GM11168 (cell line): ENCODE data around the gene ZDHHC1.

Experiments used
- in situ Hi-C: fragments of 300-500 bp; cut with MboI; formaldehyde crosslinking; loops from one replicate; pipeline ENCODE4 v1.12.0; 2022; ENCODE audit warnings: low sequenced_read_pairs; ENCODE audit not compliant: unreplicated experiment

The ZDHHC1 gene

DNA sequence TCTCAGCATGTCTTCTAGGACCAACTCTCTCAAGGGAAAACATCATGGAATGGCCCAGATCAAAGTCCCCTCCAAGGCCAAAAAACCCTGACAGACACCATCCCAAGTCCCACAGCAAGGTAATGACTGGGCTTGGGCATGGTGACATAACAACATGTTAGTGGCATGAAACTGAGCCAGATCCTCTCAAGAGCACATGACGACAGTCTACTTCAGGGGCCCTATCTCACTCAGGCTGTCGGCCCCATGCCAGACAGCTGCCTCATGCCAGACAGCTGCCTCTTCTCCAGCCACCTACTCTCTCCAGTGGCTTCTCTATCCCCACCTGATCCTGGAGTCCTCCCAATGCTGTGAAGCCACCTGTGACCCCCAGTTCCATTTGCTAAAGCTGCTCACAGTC is 33.1 kb upstream of the ZDHHC1 start:
- in situ Hi-C loops = no loop called here

- in situ Hi-C loops = no loop called here
These were observed 32.3 kb upstream of the ZDHHC1 start for GRCh38 chr16:67448580-67448979.

- in situ Hi-C loops = no loop called here
These were observed 31.3 kb upstream of the ZDHHC1 start for GRCh38 chr16:67447508-67448076.

GRCh38 chr16:67446968-67447507 is 30.8 kb upstream of the ZDHHC1 start:
- in situ Hi-C loops = no loop called here

DNA sequence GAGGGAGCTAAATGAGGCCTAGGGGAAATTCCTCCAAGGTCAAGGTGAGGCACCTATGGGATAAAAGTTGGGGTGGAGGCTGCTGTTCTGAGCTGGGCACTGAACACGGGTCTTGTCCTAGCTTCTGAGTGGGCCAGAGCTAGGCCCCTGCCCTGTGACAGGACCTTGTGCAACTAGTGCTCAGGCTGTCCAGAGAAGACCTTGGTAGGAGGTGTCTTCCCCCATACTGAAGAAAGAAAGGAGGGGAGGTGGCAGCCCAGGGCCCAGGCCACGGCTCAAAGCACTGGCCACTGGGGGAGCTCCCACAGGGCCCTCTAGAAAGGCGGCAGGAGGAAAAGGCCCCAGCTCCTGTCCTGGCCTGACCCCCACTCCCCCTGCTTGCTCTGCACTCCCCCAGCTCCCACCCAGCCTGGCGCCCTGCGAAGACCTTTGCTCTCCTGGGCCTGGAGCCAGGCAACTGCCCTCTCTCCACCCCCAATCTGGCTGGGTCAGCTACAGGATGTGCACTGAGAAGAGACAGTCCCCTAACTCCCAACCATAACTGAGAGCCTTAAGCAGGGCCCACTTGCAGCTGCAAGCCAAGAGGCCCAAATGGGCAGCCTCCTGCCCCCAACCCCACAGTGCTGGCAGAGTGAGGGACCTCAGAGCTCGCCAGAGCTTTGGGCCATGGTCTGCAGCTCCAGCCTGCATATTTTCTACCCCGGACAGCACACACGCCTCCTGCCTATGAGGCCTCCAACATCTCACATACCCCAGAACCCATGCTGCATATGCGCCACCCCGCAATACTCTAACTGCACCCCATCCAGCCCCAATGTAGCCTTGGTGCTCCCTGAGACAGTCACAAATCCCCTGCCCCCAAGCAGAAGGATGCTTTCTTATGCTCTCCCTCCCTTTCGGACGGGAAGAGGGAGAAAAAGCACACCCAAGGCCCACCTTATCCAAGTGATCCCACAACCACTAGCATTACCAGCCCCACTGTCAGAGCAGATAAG is 29.9 kb upstream of the ZDHHC1 start:
- in situ Hi-C loops = no loop called here

- in situ Hi-C loops = no loop called here
These were observed 29.2 kb upstream of the ZDHHC1 start for GRCh38 chr16:67445441-67445912.

- in situ Hi-C loops = no loop called here
These were observed 28.8 kb upstream of the ZDHHC1 start for GRCh38 chr16:67445126-67445426.

DNA sequence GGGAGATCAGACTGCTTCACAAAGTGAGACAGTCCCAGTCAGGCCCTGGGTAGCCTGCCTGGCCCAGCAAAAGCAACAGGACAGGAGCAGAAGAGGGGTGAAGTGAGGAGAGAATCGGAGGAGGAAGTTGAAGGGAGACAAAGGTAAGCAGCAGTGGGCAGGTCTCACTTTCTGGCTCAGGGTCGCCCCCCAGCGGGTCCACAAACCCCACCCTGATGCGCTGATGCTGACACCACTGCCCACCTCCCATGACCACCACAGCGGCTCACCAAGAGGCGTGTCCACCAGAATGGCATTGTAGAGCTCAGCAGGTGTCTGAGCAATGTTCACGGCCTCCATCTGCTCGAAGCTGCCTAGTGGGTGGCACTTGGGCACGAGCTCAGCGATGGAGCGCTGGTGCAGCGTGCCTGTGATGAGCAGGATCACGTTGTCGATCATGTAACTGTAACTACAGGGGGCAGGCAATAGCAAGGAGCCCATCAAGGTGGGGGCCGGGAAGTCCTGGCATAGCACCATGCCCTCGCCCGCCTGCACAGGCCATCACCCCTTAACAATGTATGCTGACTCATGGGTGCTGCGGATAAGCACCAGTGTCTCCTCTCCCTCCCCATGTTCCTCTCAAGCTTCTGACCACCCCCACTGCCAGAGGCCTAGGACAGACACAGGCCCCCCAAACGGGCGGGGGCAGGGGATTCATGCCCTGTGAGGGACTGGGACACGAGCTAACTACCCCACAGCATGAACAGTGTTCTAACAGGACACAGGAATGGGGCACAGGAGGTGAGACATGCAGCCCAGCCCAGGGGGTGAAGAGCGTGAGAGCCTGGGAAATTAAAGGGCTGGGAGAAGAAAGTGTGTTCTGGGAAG is 28.2 kb upstream of the ZDHHC1 start:
- in situ Hi-C loops = no loop called here

GRCh38 chr16:67443265-67443664 is 27.0 kb upstream of the ZDHHC1 start:
- in situ Hi-C loops = no loop called here

DNA sequence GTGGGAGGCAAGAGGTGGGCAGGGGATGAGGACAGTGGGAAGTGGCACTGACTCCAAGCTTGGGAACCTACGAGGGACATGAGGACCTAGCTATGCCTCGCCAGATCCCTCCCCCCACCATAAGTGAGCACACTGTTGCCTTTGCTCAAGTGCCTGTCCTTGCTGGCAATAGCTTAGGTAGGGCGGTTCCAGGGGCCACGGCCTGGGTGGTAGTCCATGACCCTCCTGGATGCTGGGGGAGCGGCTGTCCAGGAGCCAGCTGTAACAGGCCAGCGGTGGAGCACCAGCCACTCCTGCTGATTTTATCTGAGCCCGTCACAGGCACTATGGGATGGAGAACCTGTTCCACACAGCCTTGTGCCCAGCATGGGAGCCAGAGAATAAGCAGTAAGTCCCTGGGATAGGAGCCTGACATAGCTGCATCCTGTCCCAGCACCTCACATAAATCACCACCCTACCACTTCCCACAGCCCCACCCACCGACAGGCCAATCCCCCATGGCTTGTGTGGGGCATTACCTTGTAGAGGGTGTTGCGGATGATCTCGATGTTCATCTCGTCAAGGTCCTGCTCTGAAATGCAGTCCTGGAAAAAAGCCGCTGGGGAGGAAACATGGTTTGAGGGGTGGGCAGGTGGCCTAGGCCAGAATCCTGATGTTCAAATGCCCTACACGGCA is 26.4 kb upstream of the ZDHHC1 start:
- in situ Hi-C loops = no loop called here

DNA sequence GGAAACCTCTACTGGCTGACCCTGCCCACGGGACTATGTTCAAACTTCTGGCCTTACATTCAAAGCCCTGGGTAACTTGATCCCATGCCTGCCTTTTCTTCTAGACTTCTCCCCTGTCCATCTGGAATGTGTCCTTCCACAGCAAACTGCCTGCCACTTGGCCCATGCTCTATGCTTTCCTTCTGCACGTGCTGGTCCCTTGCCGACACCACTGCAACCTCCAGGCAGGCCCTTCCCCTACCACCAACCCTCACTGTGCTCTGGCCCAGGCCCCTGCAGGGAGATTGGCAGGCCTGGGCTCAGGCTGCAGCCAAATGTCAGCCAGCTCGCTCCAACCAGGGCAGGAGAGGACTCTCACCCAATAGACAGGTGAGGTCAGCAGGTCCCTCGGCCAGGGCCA is 25.6 kb upstream of the ZDHHC1 start:
- in situ Hi-C loops = no loop called here

DNA sequence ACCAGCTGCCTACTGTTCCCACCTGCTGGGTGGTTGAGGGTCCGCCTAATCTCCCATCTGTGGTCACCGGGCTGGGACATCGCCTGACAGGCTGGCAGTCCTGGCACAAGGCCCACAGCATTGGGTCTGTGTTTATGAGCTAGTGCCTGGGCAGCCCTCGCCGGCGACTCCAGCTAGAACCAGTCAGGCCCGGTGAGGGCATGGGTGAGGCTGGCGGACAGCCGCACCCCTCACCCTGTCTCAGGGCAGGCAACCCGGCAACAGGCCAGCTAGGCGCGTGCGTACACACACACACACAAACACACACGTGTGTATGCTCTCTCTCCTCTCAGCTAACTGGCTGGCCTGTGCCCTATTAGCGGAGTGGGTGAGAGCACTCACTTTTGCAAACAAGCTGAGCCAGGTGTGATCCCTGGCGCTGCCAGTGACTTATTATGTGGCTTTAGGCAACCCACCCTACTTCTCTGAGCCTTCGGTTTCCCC is 25.0 kb upstream of the ZDHHC1 start:
- in situ Hi-C loops = no loop called here

GRCh38 chr16:67438824-67439393 is 22.6 kb upstream of the ZDHHC1 start:
- in situ Hi-C loops = no loop called here

GRCh38 chr16:67438098-67438791 is 22.0 kb upstream of the ZDHHC1 start:
- in situ Hi-C loops = no loop called here

- in situ Hi-C loops = no loop called here
These were observed 21.2 kb upstream of the ZDHHC1 start for GRCh38 chr16:67437513-67437912.

GRCh38 chr16:67436640-67437193 is 20.4 kb upstream of the ZDHHC1 start:
- in situ Hi-C loops = no loop called here

GRCh38 chr16:67435758-67436164 is 19.5 kb upstream of the ZDHHC1 start:
- in situ Hi-C loops = no loop called here

GRCh38 chr16:67433131-67433719 is 16.9 kb upstream of the ZDHHC1 start:
- in situ Hi-C loops = no loop called here
